CD8-positive, alpha-beta memory T cell (primary cell): ENCODE results near the gene NAT16. TPM values are rescaled to one million over a fixed set of nuclear protein-coding genes. Genes with fewer than 3 reads are reported as not detected.
"Not testable (repeated sequence)": the region's sequence is repeated elsewhere in the genome, so short reads cannot be mapped to it uniquely, and the experiment has no call there.

Source experiments
- CTCF ChIA-PET: fragments of 350-600 bp; sonication (Branson Sonifier 250); formaldehyde crosslinking; loops from one replicate; lab custom pipeline; 2021; ENCODE audit warnings: antibody characterized with exemption; lab: Charles Lee
- POLR2A ChIA-PET: fragments of 350-600 bp; sonication (Branson Sonifier 250); formaldehyde crosslinking; loops from one replicate; lab custom pipeline; 2021; ENCODE audit warnings: antibody characterized with exemption; lab: Charles Lee
- DNase-seq, 5 donors: peaks; one replicate each; pipeline versions ENCODE4 v3.0.0 to v3.0.0-alpha.2; 2020 to 2022; ENCODE audit warnings: mixed read lengths in 1 of 5
- H3K27ac ChIP-seq: one replicate; pipeline ENCODE4 v1.7.0; 2013; ENCODE audit warnings: low read depth, mild to moderate bottlenecking, low read length, moderate library complexity
- H3K27me3 ChIP-seq: 2 replicates; pipeline ENCODE4 v1.7.0; 2013; ENCODE audit warnings: low read length, mild to moderate bottlenecking; ENCODE audit not compliant: insufficient read depth, poor library complexity, severe bottlenecking
- H3K36me3 ChIP-seq: 2 replicates; pipeline ENCODE4 v1.7.0; 2013; ENCODE audit warnings: mild to moderate bottlenecking, low read length, moderate library complexity; ENCODE audit not compliant: insufficient read depth
- H3K4me1 ChIP-seq: 2 replicates; pipeline ENCODE4 v1.7.0; 2013; ENCODE audit warnings: mild to moderate bottlenecking, low read length, moderate library complexity; ENCODE audit not compliant: insufficient read depth
- H3K4me3 ChIP-seq: 2 replicates; pipeline ENCODE4 v1.7.0; 2013; ENCODE audit warnings: mild to moderate bottlenecking, low read length
- H3K9me3 ChIP-seq: 2 replicates; pipeline ENCODE4 v1.7.0; 2013; ENCODE audit warnings: mild to moderate bottlenecking, low read length
- H3K27ac Mint-ChIP-seq, 8 donors: one replicate each; pipeline ENCODE4 v1.8.0; 2020 to 2021; ENCODE audit warnings: mixed read lengths in 8 of 8, mild to moderate bottlenecking in 6 of 8, inconsistent platforms in 3 of 8, moderate library complexity in 3 of 8
- H3K27me3 Mint-ChIP-seq, 2 donors: one replicate each; pipeline ENCODE4 v1.8.0; 2020 to 2021; ENCODE audit warnings: mixed read lengths in 2 of 2, mild to moderate bottlenecking in 1 of 2, moderate library complexity in 1 of 2
- H3K36me3 Mint-ChIP-seq, 3 donors: one replicate each; pipeline ENCODE4 v1.8.0; 2020 to 2021; ENCODE audit warnings: mixed read lengths in 3 of 3, inconsistent platforms in 1 of 3, mild to moderate bottlenecking in 1 of 3
- H3K4me1 Mint-ChIP-seq, 3 donors: one replicate each; pipeline ENCODE4 v1.8.0; 2020 to 2021; ENCODE audit warnings: mixed read lengths in 3 of 3, inconsistent platforms in 1 of 3, mild to moderate bottlenecking in 1 of 3
- H3K4me3 Mint-ChIP-seq, 7 donors: one replicate each; pipeline ENCODE4 v1.8.0; 2020 to 2021; ENCODE audit warnings: mixed read lengths in 7 of 7, mild to moderate bottlenecking in 6 of 7, moderate library complexity in 4 of 7, inconsistent platforms in 2 of 7
- H3K9me3 Mint-ChIP-seq, 5 donors: one replicate each; pipeline ENCODE4 v1.8.0; 2020 to 2022; ENCODE audit warnings: mixed read lengths in 5 of 5, mild to moderate bottlenecking in 3 of 5, moderate library complexity in 2 of 5, inconsistent platforms in 1 of 5
- polyA plus RNA-seq: library from polyadenylated mRNA; unstranded; fragments of 300-500 nt; fragmentation: Illumina TruSeq; gene quantifications from one replicate; pipeline ENCODE4 v1.2.3, GENCODE V29; 2021
- total RNA-seq, 2 experiments: library from RNA; stranded (reverse); gene quantifications; one replicate each; pipeline ENCODE4 v1.2.3, GENCODE V29; 2021

The NAT16 gene
- total and polyA plus RNA-seq, 3 experiments from 2014 or later, result not detected

DNA sequence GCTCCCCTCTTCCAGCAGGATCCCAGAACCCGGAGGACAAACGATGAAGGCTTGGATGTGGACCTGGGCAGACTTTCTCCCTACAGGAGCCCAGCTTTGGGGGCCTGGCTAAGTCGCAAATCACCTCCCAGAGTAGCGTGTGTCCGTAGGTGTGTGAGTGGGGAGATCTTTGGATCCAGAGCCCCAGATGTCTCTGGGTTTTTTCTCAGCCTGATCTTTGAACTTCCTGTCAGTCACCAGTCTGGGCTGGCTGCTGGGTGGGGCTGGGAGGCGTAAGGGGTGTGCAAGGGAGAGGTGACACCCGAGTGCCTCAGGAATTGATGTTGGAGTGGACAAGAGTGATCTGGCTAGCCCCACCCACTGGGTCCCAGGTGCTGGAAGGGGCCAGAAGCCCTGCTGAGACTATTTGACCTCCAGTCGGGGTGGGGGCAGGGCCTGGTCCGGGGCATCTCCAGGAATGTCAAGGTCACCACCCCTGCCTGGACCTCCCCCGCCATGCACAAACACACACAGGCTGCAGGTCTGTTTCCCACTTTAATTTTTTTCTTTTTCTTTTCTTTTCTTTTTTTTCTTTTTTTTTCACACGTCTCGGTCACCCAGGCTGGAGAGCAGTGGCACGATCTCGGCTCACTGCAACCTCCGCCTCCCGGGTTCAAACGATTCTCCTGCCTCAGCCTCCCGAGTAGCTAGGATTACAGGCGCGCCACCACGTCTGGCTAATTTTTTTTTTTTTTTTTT lies 20.9 kb upstream of the NAT16 start, which contains the start of gene MOGAT3:
Gene MOGAT3 (minus strand): TSS at position 175 of the 738 bp plus-strand sequence. CDS start 182 bp downstream, outside the sequence.
- Mint-ChIP-seq H3K4me1 (peaks cover 8 to 14% (median 9%) of the 10 kb centered on the region in 3 donors), H3K27ac (peak within 1 kb of the TSS in 2 of 8 donors; percentile 24 to 71), H3K27me3 (peaks cover 23 to 42% of the 10 kb centered on the region in 2 donors), H3K36me3 (peaks cover 0 to 3% (median 1%) of the 10 kb centered on the region in 3 donors), H3K4me3 (peak within 1 kb of the TSS in 3 of 7 donors; percentile 50 to 79 (median 59)), H3K9me3 (no peaks in the 10 kb centered on the region)
- H3K36me3 ChIP-seq, result no peaks in the 10 kb centered on the region
- no peaks in the 10 kb centered on the region for H3K9me3 ChIP-seq
- no peak within 1 kb of the TSS for H3K27ac ChIP-seq
- no peaks in the 10 kb centered on the region for H3K27me3 ChIP-seq
- no peak for DNase-seq
- ChIA-PET POLR2A (no interaction called here), CTCF (interaction anchor here (6.4 kb wide), 1 partner anchor 8 kb away, joined by 31 read pairs; no protein-coding TSS in a partner anchor)
- peaks cover 5% of the 10 kb centered on the region for H3K4me1 ChIP-seq
- H3K4me3 ChIP-seq, result no peak within 1 kb of the TSS

DNA sequence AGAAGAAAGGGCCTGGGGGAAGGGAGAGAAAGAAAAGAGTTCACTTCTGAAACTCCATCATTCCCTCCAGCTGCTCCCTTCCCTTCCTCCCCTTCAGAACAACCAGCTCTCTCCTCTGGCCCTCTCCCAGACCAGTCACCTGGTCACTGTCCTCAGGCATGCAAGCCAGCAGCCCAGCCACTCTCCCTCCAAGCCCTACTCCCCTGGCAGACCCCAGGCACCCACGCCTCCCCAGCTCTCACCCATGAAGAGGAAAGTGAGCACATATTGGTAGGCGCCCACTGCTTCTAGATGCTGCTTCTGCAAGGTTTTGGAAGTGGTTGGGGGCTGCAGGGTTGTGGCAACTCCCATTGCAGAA lies 20.4 kb upstream of the NAT16 start:
- H3K27ac Mint-ChIP-seq, result peak overlapping the region in 1 of 8 donors; percentile 24
- CTCF ChIA-PET, result interaction anchor here (0.9 to 6.4 kb wide), 2 partner anchors 7 to 17 kb away, joined by 4 to 31 read pairs; partner anchors contain the start of genes PLOD3 and ZNHIT1
- Histone ChIP-seq H3K4me3 (no peak overlapping the region), H3K4me1 (peaks cover 5% of the 10 kb centered on the region), H3K9me3 (no peaks in the 10 kb centered on the region), H3K27me3 (no peaks in the 10 kb centered on the region), H3K36me3 (no peaks in the 10 kb centered on the region), H3K27ac (no peak overlapping the region)
- POLR2A ChIA-PET, result no interaction called here
- no peak for DNase-seq
- peaks cover 23 to 42% of the 10 kb centered on the region in 2 donors for H3K27me3 Mint-ChIP-seq
- no peaks in the 10 kb centered on the region for H3K9me3 Mint-ChIP-seq
- no peak overlapping the region for H3K4me3 Mint-ChIP-seq
- H3K4me1 Mint-ChIP-seq, result peaks cover 8 to 14% (median 9%) of the 10 kb centered on the region in 3 donors
- H3K36me3 Mint-ChIP-seq, result no peaks in the 10 kb centered on the region

DNA sequence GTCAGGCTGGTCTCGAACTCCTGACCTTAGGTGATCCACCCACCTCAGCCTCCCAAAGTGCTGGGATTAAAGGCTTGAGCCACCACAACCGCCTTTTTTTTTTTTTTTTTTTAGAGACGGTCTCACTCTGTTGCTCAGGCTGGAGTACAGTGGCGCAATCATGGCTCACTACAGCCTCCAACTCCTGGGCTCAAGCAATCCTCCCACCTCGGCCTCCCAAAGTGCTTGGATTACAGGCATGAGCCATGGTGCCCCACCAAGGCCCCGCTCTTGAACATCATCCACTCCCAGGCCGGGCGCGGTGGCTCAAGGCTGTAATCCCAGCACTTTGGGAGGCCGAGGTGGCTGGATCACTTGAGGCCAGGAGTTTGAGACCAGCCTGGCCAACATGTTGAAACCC lies 19.4 kb upstream of the NAT16 start:
- peaks cover 8 to 14% (median 9%) of the 10 kb centered on the region in 3 donors for H3K4me1 Mint-ChIP-seq
- DNase-seq, H3K4me3 Mint-ChIP-seq, H3K36me3 Mint-ChIP-seq, H3K27ac ChIP-seq, H3K27me3 ChIP-seq, H3K9me3 Mint-ChIP-seq, H3K36me3 ChIP-seq, H3K9me3 ChIP-seq, H3K4me3 ChIP-seq, H3K4me1 ChIP-seq: not testable (repeated sequence)
- ChIA-PET CTCF (interaction anchor here (0.9 to 1.3 kb wide), 3 partner anchors 12 to 56 kb away, joined by 3 to 4 read pairs (median 4); partner anchors contain the start of genes PLOD3 and ZNHIT1), POLR2A (interaction anchor here (0.6 kb wide), 1 partner anchor 17 kb away, joined by 4 read pairs; no protein-coding TSS in a partner anchor)
- peaks cover 23 to 42% of the 10 kb centered on the region in 2 donors for H3K27me3 Mint-ChIP-seq
- H3K27ac Mint-ChIP-seq, result peak overlapping the region in 1 of 8 donors; percentile 29

DNA sequence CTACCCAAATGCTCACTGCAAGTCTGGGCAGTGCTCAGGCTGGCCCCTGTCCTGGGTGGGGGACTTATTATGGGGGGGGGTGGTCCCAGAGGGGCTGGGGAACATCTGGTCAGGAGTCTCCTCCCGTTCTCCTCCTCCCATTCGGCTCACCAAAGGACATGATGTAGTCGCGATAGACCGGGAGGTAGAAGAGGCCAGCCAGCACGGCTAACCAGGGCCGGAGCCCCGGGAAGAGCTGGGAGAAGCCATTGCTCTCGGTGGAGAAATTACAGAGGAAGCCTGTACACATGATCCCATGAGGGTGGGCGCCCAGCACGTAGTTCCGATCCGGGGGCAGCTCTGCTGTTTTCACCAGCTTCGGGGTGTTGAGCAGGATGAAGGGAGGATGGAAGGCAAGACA lies 18.4 kb upstream of the NAT16 start:
- ChIA-PET CTCF (interaction anchor here (0.9 to 1.3 kb wide), 2 partner anchors 11 to 55 kb away, joined by 3 to 4 read pairs; no protein-coding TSS in a partner anchor), POLR2A (no interaction called here)
- no peak overlapping the region for H3K4me3 Mint-ChIP-seq

DNA sequence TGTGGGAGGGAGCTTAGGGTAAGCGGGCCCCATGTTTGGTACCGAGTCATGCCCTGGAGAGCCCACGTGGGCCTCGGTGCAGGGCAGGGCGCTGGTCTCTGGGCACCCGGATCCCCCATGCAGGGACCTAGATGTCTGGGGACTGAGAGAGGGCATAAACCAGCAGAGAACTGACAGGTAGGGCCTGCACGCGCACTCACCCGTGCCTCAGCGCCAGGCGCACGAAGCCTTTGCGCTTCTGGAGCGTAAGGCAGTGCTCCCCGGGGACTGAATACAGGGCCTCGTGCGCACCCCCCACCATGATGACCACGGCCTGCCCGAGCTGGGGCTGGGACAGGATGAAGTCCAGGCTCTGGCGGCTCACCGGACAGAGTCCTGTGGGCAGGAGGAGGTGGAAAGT lies 17.9 kb upstream of the NAT16 start:
- DNase-seq, result no peak
- Histone ChIP-seq H3K27ac (no peak overlapping the region), H3K4me3 (no peak overlapping the region), H3K4me1 (no peaks in the 10 kb centered on the region), H3K36me3 (no peaks in the 10 kb centered on the region), H3K9me3 (no peaks in the 10 kb centered on the region), H3K27me3 (no peaks in the 10 kb centered on the region)
- H3K9me3 Mint-ChIP-seq, result no peaks in the 10 kb centered on the region
- no peak overlapping the region for H3K4me3 Mint-ChIP-seq
- no peaks in the 10 kb centered on the region for H3K36me3 Mint-ChIP-seq
- CTCF ChIA-PET, result interaction anchor here (1.3 kb wide), 1 partner anchor 10 kb away, joined by 4 read pairs; no protein-coding TSS in a partner anchor
- H3K27me3 Mint-ChIP-seq, result peaks cover 16 to 37% of the 10 kb centered on the region in 2 donors
- POLR2A ChIA-PET, result no interaction called here
- peaks cover 0 to 6% (median 4%) of the 10 kb centered on the region in 3 donors for H3K4me1 Mint-ChIP-seq
- H3K27ac Mint-ChIP-seq, result no peak overlapping the region

More for the DNA sequence above, 18.4 kb upstream of the NAT16 start:
- DNase-seq, result no peak
- Histone ChIP-seq H3K9me3 (no peaks in the 10 kb centered on the region), H3K27me3 (no peaks in the 10 kb centered on the region), H3K4me1 (peaks cover 3% of the 10 kb centered on the region), H3K27ac (no peak overlapping the region), H3K4me3 (no peak overlapping the region), H3K36me3 (no peaks in the 10 kb centered on the region)
- no peaks in the 10 kb centered on the region for H3K9me3 Mint-ChIP-seq
- peaks cover 0 to 6% (median 4%) of the 10 kb centered on the region in 3 donors for H3K4me1 Mint-ChIP-seq
- H3K36me3 Mint-ChIP-seq, result no peaks in the 10 kb centered on the region
- no peak overlapping the region for H3K27ac Mint-ChIP-seq
- H3K27me3 Mint-ChIP-seq, result peaks cover 17 to 38% of the 10 kb centered on the region in 2 donors

DNA sequence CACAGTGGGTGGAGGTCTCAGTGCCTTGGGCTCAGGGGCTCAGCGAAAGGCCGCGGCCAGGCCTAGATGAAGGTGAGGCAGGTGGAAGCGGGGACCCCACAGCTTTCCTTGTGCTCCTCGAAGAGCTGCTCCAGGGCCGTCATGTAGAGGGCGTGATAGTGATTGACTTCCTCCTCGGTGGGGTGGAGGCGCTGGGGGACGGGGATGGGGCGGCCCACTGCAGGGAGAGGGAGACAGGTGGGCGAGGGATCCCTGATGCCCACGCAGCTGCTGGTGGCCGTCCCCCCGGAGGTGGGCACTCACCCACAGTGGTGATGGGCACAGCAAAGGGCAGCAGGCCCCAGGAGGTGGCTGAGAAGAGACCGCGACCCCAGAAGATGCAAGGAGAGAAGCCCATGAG lies 15.8 kb upstream of the NAT16 start:
- peaks cover 9 to 25% of the 10 kb centered on the region in 2 donors for H3K27me3 Mint-ChIP-seq
- peaks cover 0 to 5% (median 5%) of the 10 kb centered on the region in 3 donors for H3K4me1 Mint-ChIP-seq
- H3K9me3 ChIP-seq, result no peaks in the 10 kb centered on the region
- no peaks in the 10 kb centered on the region for H3K36me3 ChIP-seq
- H3K4me3 Mint-ChIP-seq, result no peak overlapping the region
- no peak overlapping the region for H3K4me3 ChIP-seq
- H3K27ac Mint-ChIP-seq, result no peak overlapping the region
- ChIA-PET CTCF (interaction anchor here (5.5 kb wide), 1 partner anchor 53 kb away, joined by 81 read pairs; no protein-coding TSS in a partner anchor), POLR2A (interaction anchor here (0.6 kb wide), 1 partner anchor 9 kb away, joined by 3 read pairs; no protein-coding TSS in a partner anchor)
- H3K27ac ChIP-seq, result no peak overlapping the region
- H3K27me3 ChIP-seq, result no peaks in the 10 kb centered on the region
- no peaks in the 10 kb centered on the region for H3K4me1 ChIP-seq
- H3K9me3 Mint-ChIP-seq, result no peaks in the 10 kb centered on the region
- no peaks in the 10 kb centered on the region for H3K36me3 Mint-ChIP-seq
- DNase-seq, result no peak

DNA sequence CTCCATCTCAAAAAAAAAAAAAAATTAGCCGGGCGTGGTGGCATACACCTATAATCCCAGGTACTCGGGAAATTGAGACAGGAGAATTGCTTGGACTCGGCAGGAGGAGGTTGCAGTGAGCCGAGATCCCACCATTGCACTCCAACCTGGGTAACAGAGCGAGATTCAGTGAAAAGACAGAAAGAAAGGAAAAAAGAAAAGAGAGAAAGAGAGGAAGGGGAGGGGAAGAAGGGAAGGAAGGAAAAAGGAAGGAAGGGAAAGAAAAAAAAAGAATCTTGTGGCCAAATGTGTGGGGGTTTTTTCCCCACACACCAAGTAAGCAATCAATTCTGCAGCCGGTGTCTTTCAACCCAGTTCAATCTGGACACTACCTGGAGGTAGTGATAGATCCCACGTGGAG lies 9.0 kb upstream of the NAT16 start:
- H3K27ac ChIP-seq, result no peak overlapping the region
- H3K4me3 ChIP-seq, result no peak overlapping the region
- Mint-ChIP-seq H3K27ac (no peak overlapping the region), H3K4me1 (peaks cover 0 to 3% (median 2%) of the 10 kb centered on the region in 3 donors), H3K9me3 (no peaks in the 10 kb centered on the region), H3K36me3 (no peaks in the 10 kb centered on the region), H3K27me3 (peaks cover 11 to 19% of the 10 kb centered on the region in 2 donors), H3K4me3 (peak overlapping the region in 1 of 7 donors; percentile 48)
- H3K36me3 ChIP-seq, result no peaks in the 10 kb centered on the region
- DNase-seq, result no peak
- H3K4me1 ChIP-seq, result no peaks in the 10 kb centered on the region
- ChIA-PET CTCF (no interaction called here), POLR2A (no interaction called here)
- no peaks in the 10 kb centered on the region for H3K9me3 ChIP-seq
- H3K27me3 ChIP-seq, result no peaks in the 10 kb centered on the region
